Mammary epithelial cell (primary cell): ENCODE data around the gene RNF141.

Experiments used
- CTCF ChIP-seq, 2 donors: IDR thresholded peaks in 1 of 2; conservative IDR thresholded peaks in 1 of 2; 2 replicates each; pipeline ENCODE4 v1.5.1; 2011 to 2012; ENCODE audit warnings: inconsistent platforms in 2 of 2, low read length in 2 of 2, mild to moderate bottlenecking in 2 of 2, control low read depth in 1 of 2, low read depth in 1 of 2; ENCODE audit not compliant: insufficient read depth in 1 of 2; ENCODE audit errors: extremely low read depth in 1 of 2
- EZH2 ChIP-seq: IDR thresholded peaks from 2 replicates; pipeline ENCODE4 v1.6.1; 2012; ENCODE audit warnings: low read length, inconsistent platforms, borderline replicate concordance

- TF ChIP-seq CTCF (conservative IDR thresholded peaks at IDR 0.05 in 1 of 2, IDR thresholded peaks at IDR 0.05 in 1 of 2; ENCODE audit: extremely low read depth in 1 of 2, insufficient read depth in 1 of 2, low read depth in 1 of 2, low read length in 2 of 2) (no peak), EZH2 (no peak)
Observed at GRCh38 chr11:10564030-10564429, 23.0 kb upstream of the RNF141 start.
